Jurkat, Clone E6-1 (cell line): ENCODE measurements around the gene PPIL6. TPM values are rescaled to one million over a fixed set of nuclear protein-coding genes. Genes with fewer than 3 reads are reported as not detected.
A peak's percentile ranks its signal among the peaks of the same experiment; 100 is the strongest.

Source experiments
- DNase-seq: peaks from one replicate; pipeline ENCODE4 v3.0.0-alpha.2; 2011; ENCODE audit warnings: low read depth, low spot score
- H3K4me3 ChIP-seq: 2 replicates; pipeline ENCODE4 v1.5.1; 2011; ENCODE audit warnings: mild to moderate bottlenecking, low read length, control low read depth, moderate library complexity
- polyA plus RNA-seq: library from polyadenylated mRNA; unstranded; fragments of >200 nt; gene quantifications from one replicate; pipeline ENCODE4 v1.2.1, GENCODE V29; 2012; ENCODE audit warnings: missing spikeins; ENCODE audit not compliant: insufficient read length, insufficient read depth

The PPIL6 gene
- polyA plus RNA-seq: 2.8 TPM

DNA sequence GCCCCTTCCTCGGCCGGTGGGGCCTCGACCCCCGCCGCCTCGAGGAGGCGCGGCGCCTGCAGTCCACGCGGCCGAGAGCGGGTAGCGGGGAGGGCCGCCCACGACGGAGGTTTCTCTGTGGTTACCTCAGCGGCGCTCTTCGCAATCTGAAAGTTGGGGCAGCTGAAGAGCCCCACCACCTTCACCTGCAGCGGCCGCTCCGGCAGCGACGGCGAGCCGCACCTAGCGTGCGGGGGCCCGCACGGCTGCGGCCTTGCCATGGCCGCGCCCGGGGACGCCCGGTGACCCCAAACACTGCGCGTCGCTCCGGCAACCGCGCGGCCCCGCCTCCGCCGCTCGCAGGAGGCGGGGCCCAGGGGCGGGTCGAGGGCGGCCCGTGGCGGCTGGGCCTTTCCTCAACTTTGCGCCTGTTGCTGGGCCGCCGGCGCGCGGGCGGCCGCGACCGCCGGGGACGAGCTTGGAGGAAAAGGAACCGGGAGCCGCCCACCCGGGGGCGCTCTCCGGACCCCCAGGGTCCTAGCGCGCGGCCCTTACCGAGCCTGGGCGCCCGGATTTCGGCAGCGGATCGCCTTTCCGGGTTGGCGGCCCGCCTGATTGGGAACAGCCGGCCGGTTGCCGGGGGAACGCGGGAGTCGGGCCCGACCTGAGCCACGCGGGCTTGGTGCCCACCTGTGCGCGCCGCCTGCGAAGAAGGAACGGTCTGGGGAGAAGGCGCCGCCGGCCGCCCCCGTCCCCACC lies at the start of gene PPIL6, which contains the start of gene SMPD2:
PPIL6 (minus strand) TSS at position 298 of the 738 bp plus-strand sequence; CDS start at position 260, 38 bp downstream.
SMPD2 (plus strand) TSS at position 394 of the 738 bp plus-strand sequence. CDS start 398 bp downstream, outside the sequence.
- DNase-seq: peak; percentile 68

DNA sequence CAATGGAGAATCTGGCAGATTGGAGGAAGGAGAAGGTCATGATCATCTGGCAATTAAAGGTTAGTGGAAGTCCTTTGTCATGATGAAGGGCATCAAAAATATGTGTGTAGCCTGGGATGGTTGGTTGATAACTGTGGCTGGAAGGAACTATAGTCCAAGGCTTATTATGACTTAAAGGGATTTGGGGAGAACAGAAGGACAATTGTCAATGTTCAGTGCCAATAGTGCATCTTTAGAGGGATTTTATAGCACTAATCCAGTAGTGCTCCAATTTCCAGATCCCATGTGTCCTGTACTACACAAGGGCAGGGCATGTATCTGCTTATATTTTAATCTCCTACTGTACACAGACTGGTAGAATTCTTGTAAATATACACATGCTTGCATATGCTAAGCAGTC lies 47.6 kb upstream of the PPIL6 start:
- no peak for DNase-seq
- H3K4me3 ChIP-seq: no peak overlapping the region

More for the DNA sequence above, at the start of gene PPIL6, which contains the start of gene SMPD2:
- H3K4me3 ChIP-seq: peak within 1 kb of the TSS; percentile 85

DNA sequence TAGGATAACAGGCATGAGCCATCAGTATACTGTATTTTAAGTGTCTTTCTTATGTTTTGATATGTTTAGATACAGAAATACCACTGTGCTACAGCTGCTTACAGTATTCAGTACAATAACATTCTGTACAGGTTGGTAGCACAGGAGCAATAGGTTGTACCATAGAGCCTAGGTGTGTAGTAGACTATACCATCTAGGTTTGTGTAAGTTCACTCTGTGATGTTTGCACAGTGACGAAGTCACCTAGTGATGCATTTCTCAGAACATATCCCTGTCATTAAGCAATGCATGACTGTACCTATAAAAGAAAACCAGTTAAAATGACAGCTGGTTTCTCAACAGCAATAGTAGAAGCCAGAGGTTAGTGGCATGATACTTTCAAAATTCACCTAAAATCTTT lies 45.6 kb upstream of the PPIL6 start:
- no peak overlapping the region for H3K4me3 ChIP-seq
- DNase-seq: no peak

GRCh38 chr6:109485266-109485935 lies 45.0 kb upstream of the PPIL6 start:
- no peak overlapping the region for H3K4me3 ChIP-seq
- DNase-seq: no peak

- DNase-seq: no peak
- peak overlapping the region; percentile 60 for H3K4me3 ChIP-seq
Observed at GRCh38 chr6:109484122-109484521, 43.7 kb upstream of the PPIL6 start.

DNA sequence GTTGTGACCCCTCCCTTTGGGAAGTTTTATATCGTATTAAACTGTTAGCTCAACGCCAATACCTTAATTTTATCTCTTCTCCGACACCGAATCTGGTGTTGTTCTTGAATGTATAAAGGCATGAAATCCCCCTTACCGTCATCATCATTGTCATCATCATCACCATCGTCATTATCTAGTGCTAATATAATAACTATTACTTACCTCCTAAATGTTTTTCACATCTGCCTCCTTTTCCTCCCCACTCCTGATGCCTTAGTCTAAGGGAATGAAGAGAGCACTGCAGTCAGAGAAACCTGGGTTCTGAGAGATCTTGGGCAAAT lies 43.3 kb upstream of the PPIL6 start:
- no peak for DNase-seq
- peak overlapping the region; percentile 60 for H3K4me3 ChIP-seq

DNA sequence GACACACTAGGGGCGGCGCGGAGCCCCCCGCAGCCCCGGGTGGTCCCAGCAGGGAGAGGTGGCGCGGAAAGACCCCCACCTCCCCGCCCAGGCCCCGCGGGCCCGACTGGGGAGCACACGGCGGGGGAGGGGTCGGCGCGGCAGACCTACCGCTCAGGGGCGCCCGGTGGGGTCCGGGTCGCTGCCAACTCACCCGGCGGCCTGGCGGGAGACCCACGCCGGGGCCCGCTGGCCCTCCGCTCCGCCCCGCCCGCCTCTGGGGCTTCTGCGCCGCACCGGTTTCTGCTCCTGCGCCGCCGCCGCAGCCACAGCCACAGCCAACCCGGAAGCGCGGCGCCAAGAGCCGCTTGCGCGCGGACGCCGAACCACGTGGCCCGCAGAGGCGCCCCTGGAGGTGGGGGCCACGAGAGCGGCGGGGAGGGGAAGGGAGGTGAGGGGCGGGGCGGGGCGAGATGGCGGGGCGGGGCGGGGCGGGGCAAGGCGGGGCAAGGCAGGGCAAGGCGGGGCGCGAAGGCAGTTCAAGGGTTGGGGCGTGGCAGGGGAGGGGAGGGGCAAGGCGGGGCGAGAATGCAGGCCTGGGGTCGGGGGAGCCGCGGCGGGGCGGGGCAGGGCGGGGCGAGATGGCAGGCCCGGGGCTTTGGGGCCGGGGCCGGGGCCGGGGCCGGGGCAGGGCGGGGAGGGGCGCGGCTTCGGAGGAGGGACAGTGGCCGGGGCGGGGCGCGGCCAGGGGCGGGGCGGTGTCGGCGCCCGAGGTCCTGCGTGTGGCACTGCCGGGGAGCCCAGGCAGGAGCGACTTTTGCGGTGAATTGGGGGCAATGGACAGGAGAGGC lies 42.7 kb upstream of the PPIL6 start, which contains the start of gene ZBTB24:
ZBTB24 (minus strand) TSS at position 315 of the 830 bp plus-strand sequence. CDS start 1,193 bp downstream, outside the sequence.
- peak; percentile 79 for DNase-seq

DNA sequence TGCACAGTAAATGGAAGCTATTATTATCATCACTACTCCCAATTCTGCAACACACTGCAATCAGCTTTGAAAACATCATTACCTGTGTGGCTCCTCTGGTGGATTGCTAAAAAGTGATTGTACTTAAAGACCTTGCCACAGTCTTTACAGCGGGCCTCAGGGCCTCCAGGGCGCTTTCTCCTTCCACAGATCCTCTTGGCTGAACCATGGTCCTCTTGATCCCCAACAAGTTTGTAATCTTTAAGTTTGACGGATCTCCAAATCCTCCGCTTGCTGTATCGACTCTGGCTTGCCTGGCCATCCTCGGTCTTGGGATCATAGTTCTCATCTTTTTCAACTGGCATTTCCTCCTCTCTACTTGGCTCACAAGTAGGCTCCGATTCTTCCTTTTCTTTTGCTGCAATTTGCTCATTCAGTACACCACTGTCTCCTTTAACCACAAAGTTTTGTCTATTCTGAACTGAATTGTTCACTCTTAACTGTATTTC lies 40.6 kb upstream of the PPIL6 start:
- DNase-seq: no peak
- H3K4me3 ChIP-seq: no peak overlapping the region

More for the DNA sequence above, 42.7 kb upstream of the PPIL6 start, which contains the start of gene ZBTB24:
- peak within 1 kb of the TSS; percentile 93 for H3K4me3 ChIP-seq

DNA sequence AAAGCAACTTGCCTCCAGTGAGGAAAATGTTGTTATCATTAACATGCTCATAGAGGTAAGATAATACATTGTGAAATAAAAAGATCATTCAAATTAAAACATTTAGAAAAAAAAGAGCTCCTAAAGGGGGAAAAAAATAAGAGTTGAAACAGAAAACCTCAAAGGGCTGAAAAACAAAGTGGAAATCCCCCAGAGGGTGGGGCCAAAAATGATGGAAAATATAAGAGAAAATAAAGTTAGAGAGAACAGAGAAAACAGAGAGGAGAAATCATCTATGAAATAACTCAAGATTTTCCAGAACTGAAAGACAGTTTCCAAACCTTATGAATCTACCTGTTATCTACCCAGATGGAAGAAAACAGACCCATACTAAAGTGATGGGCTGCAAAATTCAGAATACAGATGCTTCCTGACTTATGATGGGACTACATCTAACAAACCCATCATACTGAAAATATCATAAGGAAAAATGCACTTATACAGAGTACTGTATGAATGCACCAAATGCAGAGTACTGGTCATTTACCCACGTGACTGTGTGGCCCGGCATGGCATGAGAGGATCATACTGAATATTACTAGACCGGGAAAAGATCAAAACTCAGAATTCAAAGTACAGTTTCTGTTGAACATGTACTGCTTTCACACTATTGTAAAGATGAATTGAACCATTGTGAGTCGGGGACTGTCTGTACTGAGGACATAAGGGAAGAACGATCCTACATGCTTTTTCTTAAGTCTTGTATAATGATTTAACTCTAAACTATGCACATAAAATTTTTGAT lies 38.6 kb upstream of the PPIL6 start:
- H3K4me3 ChIP-seq: no peak overlapping the region
- DNase-seq: no peak

- no peak for DNase-seq
- H3K4me3 ChIP-seq: no peak overlapping the region
Observed at GRCh38 chr6:109478222-109478805, 37.9 kb upstream of the PPIL6 start.

DNA sequence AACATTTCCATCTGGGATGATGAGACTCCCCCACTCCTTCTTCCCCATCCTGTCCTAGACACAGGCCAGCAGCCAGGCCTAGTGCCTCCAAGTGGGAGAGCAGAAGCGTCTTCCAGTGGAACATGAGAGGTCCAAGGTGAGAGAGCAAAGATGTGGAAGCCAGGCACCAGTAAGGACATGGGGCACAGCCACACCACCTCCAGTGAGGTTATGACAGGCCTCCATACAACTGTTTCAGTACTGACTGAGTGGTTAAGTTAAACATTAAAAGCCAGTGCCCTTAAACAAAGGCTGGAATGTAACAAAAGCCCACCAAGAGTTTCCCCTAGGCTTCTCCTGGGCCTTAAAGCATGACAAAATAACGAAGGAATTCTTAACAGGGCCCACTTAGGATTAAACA lies 37.3 kb upstream of the PPIL6 start:
- no peak overlapping the region for H3K4me3 ChIP-seq
- DNase-seq: no peak

- no peak overlapping the region for H3K4me3 ChIP-seq
- no peak for DNase-seq
Observed at GRCh38 chr6:109477184-109477583, 36.8 kb upstream of the PPIL6 start.

GRCh38 chr6:109475625-109476024 lies 35.2 kb upstream of the PPIL6 start:
- H3K4me3 ChIP-seq: no peak overlapping the region
- no peak for DNase-seq

GRCh38 chr6:109474995-109475394 lies 34.6 kb upstream of the PPIL6 start:
- no peak for DNase-seq
- H3K4me3 ChIP-seq: no peak overlapping the region

DNA sequence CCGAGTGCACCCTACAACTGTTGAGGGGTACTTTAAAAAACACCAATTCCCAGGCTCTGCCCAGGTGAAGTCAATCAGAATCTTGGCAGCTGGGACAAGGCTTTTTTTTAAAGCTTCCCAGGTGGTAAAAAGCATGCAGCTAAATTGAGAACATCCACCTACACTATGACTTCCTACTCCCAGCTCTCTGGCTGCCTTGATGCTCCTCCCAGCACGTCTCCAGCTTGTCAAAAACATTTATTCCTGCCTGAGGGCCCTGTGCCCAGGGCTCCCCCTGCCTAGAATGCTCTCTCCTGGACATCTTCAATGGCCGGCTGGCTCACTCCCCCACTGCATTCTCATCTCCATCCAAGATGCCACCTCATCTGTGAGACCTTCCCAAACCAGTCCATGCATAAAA lies 32.7 kb upstream of the PPIL6 start:
- no peak for DNase-seq
- H3K4me3 ChIP-seq: no peak overlapping the region

- no peak overlapping the region for H3K4me3 ChIP-seq
- DNase-seq: no peak
Observed at GRCh38 chr6:109472132-109472995, 31.9 kb upstream of the PPIL6 start.

GRCh38 chr6:109471105-109471810 lies 30.8 kb upstream of the PPIL6 start:
- H3K4me3 ChIP-seq: no peak overlapping the region
- DNase-seq: no peak
